Activated naive CD8-positive, alpha-beta T cell (primary cell): ENCODE results near the gene MEF2C.

Experiments
- H3K27ac Mint-ChIP-seq: one replicate; pipeline ENCODE4 v1.8.0; 2021; ENCODE audit warnings: mixed read lengths
- H3K27me3 Mint-ChIP-seq: one replicate; pipeline ENCODE4 v1.8.0; 2021; ENCODE audit warnings: mixed read lengths
- H3K36me3 Mint-ChIP-seq: one replicate; pipeline ENCODE4 v1.8.0; 2021; ENCODE audit warnings: mixed read lengths
- H3K4me1 Mint-ChIP-seq: one replicate; pipeline ENCODE4 v1.8.0; 2021; ENCODE audit warnings: low read depth, mixed read lengths
- H3K4me3 Mint-ChIP-seq: one replicate; pipeline ENCODE4 v1.8.0; 2021; ENCODE audit warnings: mild to moderate bottlenecking, mixed read lengths
- H3K9me3 Mint-ChIP-seq: one replicate; pipeline ENCODE4 v1.8.0; 2021; ENCODE audit warnings: low read depth, mixed read lengths

MEF2C gene

DNA sequence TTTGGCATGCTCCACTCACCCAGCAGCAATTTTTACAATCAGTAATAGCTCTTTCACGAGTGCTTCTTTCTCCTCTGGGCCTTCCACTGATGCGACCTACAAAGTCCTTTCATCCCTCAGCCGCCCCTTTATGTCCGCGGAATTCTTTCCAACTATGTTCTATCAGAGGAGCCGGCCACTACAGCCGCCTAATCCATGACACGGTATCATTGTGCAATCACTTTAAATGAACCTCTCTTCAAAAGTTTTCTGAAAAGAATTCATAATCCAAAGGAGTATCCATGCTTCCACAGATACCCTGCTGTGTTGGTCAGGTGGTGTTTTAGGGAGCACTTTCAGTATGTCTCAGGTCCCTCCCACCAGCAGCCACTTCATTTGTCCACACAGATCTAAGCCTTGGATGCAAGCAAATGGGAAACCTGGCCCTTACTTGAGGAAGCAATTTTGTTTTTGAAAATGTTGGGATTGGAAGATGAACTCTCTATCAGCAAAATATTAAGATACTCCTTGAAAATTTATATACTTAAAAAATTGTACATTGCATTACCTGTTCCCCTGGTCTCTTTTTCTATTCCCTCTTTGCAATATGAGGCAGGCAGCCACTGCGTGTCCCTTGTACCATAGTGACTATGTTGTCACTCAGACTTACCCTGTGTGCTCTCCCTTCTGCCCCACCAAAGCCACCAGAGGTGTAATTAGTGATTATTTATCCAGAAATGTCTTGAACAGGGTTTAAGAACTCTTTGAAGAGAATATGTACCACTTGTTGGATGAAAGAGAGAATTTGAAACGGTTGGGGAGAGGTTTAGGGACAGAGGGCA is 12.9 kb upstream of the MEF2C start:
- no peaks in the 10 kb centered on the region for H3K9me3 Mint-ChIP-seq
- H3K36me3 Mint-ChIP-seq = no peaks in the 10 kb centered on the region
- no peak overlapping the region for H3K4me3 Mint-ChIP-seq
- H3K27me3 Mint-ChIP-seq = peaks cover 10% of the 10 kb centered on the region
- H3K4me1 Mint-ChIP-seq = no peaks in the 10 kb centered on the region
- H3K27ac Mint-ChIP-seq = no peak overlapping the region

DNA sequence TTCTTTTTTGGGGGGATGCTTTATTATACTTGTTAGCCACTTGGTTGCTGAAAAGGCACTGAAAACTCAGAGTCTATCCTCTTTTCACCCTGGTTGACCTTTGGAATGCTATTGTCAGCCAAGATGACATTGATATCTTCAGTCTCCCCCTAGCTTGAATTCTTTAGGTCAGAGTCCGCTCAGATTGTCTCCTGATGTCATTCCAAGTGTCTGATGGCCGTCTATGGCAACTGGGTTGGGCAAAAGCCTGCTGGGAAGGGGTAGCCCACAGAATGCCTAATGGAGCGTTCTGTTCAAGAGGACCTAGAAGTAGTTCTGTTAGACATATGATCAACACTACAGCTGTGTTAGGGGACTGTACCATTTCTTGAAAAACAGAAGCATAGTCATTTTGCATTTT is 9.7 kb upstream of the MEF2C start:
- Mint-ChIP-seq H3K27me3 (peaks cover 22% of the 10 kb centered on the region), H3K9me3 (no peaks in the 10 kb centered on the region), H3K4me3 (no peak overlapping the region), H3K27ac (no peak overlapping the region), H3K4me1 (peaks cover 2% of the 10 kb centered on the region), H3K36me3 (no peaks in the 10 kb centered on the region)

DNA sequence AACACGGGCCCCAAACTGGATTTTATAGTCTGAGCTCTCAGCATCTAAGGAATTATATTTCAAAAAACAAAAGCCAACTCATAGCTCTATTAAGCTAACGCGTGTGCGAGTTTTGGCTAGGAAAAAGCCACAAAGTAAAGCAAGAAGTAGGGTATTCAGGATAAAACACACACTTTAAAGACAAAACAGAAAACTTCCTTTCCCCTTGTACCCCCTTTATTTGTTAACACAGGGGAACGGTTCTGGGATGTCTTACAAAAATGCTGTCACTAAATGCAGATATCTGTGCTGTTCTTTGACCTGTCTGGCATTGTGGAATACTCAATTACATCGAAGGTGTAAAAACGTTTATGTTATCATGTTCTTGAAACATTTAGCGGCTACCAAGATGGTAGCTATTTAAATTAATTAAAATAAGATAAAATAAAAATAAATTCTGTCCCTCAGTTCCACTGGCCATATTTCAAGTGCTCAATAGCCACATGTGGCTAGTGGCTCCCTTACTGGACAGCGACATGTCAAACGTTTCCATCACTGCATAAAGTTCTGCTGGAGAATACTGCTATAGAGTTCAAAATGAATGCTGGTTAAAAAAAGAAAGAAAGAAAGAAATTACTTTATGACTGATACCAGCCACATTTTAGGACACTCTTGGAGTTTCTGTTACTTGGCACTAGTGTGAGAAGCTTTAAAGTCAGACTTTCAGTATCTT is 7.2 kb upstream of the MEF2C start:
- peaks cover 26% of the 10 kb centered on the region for H3K27me3 Mint-ChIP-seq
- H3K4me1 Mint-ChIP-seq = peaks cover 2% of the 10 kb centered on the region
- no peak overlapping the region for H3K4me3 Mint-ChIP-seq
- no peaks in the 10 kb centered on the region for H3K36me3 Mint-ChIP-seq
- H3K9me3 Mint-ChIP-seq = no peaks in the 10 kb centered on the region
- no peak overlapping the region for H3K27ac Mint-ChIP-seq

DNA sequence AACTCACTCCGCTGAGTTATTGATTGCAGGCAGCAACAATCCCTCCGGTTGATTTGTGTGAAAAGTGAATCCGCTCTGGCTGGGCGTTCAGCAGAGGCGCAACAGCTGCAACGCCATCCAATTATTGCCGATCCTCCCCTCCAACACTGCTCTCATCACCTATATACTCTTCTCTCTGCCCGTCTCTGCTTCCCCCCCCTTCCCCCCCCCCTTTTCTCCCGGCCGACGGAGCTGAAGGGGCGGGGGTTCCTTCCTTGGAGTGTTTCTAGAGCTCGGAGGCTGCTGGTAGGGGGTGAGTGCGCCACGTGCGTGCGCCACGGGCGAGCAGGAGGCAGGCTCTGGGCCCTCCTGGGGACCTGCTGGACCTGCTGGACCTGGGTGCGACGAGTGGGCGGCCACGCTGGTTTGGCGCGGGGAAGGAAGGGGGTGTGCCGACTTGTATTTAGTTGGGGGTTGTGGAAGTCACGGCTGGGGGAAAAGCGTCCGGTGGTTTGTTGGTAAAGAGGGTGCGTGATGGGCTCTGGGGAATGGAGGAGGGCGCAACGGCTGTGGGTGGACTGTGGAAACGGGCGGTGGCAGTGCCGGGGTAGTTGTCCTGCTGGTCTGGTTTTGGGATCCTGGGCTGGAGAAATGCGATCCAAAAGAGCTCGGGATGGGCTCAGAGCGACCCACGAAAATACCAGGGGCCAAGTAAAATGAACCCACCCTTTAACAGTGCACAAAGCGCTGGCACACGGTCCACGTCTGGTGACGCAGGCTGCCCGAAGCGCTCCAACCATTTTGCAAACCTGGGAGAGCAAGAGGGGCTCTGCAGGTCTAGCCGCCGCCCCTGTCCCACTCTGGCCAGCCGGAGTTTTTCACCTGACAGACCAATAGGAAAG is 6.4 kb upstream of the MEF2C start:
- Mint-ChIP-seq H3K9me3 (no peaks in the 10 kb centered on the region), H3K4me1 (peaks cover 5% of the 10 kb centered on the region), H3K4me3 (peak overlapping the region; percentile 35), H3K27me3 (peaks cover 33% of the 10 kb centered on the region), H3K27ac (no peak overlapping the region), H3K36me3 (no peaks in the 10 kb centered on the region)

DNA sequence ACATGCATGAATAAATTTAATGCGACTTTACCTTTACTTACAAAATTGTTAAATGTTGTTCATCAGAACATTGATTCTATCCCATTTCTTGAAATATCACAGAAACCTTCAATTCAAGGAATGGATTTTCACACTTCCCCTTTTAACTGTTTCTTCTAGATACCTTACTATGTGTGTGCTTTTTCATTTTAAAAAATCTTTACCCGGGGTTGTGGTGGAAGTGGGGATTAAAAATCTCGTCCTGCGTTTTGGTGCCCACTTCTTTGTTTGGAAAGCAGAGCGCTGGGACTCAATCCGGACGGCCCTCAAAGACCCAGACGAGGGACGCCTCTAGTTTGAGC is 5.8 kb upstream of the MEF2C start:
- Mint-ChIP-seq H3K27me3 (peaks cover 35% of the 10 kb centered on the region), H3K4me3 (no peak overlapping the region), H3K9me3 (no peaks in the 10 kb centered on the region), H3K4me1 (peaks cover 11% of the 10 kb centered on the region), H3K27ac (no peak overlapping the region), H3K36me3 (no peaks in the 10 kb centered on the region)

DNA sequence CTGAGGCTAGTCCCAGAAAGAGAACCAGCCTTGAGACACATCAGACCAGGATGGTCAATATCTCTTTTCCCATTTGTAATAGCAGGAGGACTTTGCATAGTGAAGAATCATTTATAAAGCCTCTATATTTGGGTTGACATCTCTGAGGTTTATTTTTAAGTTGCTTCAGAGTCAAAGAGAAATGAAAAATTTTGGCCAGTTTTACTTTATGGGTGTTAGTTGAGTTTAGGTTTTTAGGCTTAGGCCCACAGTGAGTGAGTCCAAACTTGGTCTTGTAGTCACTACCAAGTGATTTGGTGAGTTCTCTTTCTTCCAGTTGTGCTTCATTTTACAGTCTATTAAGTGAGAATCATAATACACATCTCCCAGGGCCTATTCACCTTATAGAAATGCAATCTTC is 5.3 kb upstream of the MEF2C start:
- Mint-ChIP-seq H3K36me3 (no peaks in the 10 kb centered on the region), H3K9me3 (no peaks in the 10 kb centered on the region), H3K27ac (no peak overlapping the region), H3K4me3 (no peak overlapping the region), H3K27me3 (peaks cover 39% of the 10 kb centered on the region), H3K4me1 (peaks cover 15% of the 10 kb centered on the region)

DNA sequence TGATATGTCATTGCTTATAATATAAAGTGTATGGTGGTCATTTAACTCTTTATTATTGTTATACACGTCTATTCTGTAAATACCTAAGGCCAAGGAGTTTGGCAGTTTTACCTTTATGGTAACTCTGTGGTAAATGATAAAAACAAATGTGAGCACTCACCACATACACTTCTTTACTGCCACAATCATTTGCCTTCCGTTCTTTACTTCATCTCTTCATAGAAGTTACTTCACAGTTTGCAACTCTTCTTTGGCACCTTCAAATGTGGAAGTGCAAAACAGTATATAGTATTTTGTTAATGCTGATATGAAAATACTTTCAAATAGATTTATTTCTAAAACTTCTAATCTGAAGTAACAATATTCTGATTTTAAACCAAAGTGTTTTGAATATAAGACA is 4.4 kb upstream of the MEF2C start:
- Mint-ChIP-seq H3K4me3 (no peak overlapping the region), H3K27me3 (peaks cover 44% of the 10 kb centered on the region), H3K36me3 (no peaks in the 10 kb centered on the region), H3K4me1 (peaks cover 22% of the 10 kb centered on the region), H3K27ac (no peak overlapping the region), H3K9me3 (no peaks in the 10 kb centered on the region)

DNA sequence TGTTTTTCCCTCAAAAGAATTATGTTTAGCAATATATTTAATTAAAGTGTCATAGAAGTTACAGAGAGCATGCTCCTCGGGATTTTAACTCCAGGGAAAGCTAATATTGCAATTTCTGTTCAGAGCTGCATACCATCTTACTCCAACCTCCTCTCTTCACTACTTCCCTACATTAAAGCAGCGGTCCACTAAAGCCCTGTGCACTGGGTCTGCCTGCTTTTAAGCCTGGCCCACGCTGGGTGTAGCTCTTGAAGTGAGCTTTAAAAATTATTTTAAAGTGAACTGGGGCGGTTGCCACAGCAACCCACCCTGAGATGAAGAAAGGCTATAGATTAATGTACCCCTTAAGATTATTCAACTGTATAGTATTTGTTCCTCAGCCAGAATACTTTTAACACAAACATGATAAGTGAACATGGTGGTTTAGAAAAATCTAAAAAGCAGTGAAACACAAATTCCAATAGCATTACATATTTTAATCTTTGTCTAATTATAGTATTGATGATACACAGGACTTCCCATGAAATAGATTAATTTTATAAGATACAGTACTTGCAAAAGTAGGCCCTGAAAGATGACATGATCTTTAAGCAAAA is 3.9 kb upstream of the MEF2C start:
- H3K4me3 Mint-ChIP-seq = no peak overlapping the region
- H3K27me3 Mint-ChIP-seq = peaks cover 44% of the 10 kb centered on the region
- no peaks in the 10 kb centered on the region for H3K9me3 Mint-ChIP-seq
- H3K27ac Mint-ChIP-seq = no peak overlapping the region
- no peaks in the 10 kb centered on the region for H3K36me3 Mint-ChIP-seq
- H3K4me1 Mint-ChIP-seq = peaks cover 25% of the 10 kb centered on the region

DNA sequence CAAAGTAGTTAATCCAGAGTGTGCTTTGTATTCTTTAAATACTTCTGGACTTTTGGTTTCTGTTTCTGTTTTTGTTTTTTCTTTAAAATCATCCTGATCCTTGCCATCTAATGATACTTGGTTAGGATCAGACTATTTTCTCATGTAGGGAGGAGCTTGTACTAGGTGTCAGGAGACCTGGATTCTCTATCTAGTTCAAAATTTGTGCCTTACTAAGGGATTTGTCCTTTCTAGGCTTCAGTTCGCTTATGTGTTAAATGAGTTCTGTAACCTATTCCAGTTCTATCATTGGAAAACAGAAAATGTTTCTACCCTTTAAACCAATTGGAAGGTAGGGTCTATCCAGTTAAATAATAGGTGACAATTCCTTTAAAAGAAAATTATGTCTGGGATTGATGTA is 3.3 kb upstream of the MEF2C start:
- Mint-ChIP-seq H3K36me3 (no peaks in the 10 kb centered on the region), H3K4me3 (no peak overlapping the region), H3K27ac (no peak overlapping the region), H3K9me3 (no peaks in the 10 kb centered on the region), H3K4me1 (peaks cover 25% of the 10 kb centered on the region), H3K27me3 (peaks cover 44% of the 10 kb centered on the region)

DNA sequence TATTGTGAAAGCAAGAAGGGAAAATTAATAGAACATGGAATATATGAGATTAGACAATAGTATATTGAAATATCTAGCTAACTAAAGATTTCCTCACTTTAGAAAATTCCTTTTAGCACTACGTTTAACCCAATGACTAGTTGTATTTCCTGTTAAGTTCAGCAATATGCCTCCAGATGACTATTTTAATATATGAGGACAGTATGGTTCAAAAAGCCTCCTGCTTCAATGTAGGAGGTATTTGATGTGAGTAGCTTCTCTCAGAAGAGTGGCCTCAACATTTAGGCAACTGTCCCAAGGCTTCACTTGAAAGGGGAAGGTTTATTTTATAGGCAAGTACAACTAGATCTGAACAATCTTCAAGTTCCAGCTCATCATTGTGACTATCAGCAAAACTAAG is 2.0 kb upstream of the MEF2C start:
- peaks cover 38% of the 10 kb centered on the region for H3K27me3 Mint-ChIP-seq
- H3K27ac Mint-ChIP-seq = no peak overlapping the region
- no peak overlapping the region for H3K4me3 Mint-ChIP-seq
- H3K9me3 Mint-ChIP-seq = no peaks in the 10 kb centered on the region
- H3K36me3 Mint-ChIP-seq = no peaks in the 10 kb centered on the region
- H3K4me1 Mint-ChIP-seq = peaks cover 25% of the 10 kb centered on the region

DNA sequence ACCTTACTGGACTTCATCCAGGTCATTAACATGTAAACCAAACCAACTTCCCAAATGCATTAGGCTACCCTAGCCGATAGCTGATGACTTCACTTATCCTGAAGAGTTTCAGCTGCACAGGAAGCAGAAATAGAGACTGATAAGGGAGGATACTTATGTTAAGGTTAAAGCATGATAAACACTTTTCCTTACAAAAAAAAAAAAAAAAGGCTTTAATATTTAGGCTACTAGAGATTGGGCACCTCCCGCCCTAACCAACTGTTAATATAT is 1.6 kb upstream of the MEF2C start:
- Mint-ChIP-seq H3K4me1 (peaks cover 23% of the 10 kb centered on the region), H3K9me3 (no peaks in the 10 kb centered on the region), H3K27ac (no peak overlapping the region), H3K4me3 (peak overlapping the region; percentile 82), H3K36me3 (no peaks in the 10 kb centered on the region), H3K27me3 (peaks cover 41% of the 10 kb centered on the region)

DNA sequence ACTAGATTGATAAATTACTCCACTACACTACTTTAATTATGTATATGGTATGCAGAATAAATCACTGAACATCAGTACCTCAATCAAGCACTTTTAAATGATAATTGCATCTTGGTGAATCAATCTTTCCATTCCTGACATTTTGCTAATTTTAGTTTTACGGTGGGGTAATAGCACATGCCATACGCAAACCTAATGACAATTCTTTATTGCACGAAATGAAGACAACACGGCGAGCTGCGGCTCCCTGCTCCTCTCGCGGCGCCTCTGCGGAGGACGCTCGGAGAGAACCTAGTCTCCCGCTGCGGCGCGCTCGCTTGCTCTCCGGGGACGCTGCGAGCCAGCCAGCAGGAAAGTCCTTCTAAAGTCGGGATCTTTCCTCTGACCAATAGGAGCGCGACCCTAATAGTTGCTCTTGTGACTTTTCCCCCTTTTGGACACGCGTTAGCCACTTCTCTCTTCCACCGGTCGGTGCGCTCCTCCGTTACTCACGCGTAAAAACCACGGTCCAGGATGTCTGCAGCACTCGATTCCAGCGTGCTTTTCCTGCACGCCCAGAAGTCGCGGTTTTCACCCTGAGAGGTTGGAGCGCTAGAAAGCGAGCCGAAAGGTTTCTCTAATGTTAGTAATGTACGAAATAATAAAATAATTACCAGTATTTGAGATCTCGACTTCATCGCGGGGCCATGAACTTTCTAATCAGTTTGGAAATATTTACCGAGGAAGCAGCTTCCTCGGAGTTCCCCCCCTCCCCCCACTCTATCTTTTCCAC is 1.0 kb upstream of the MEF2C start:
- H3K4me3 Mint-ChIP-seq = peak overlapping the region; percentile 82
- H3K9me3 Mint-ChIP-seq = no peaks in the 10 kb centered on the region
- H3K4me1 Mint-ChIP-seq = peaks cover 23% of the 10 kb centered on the region
- no peaks in the 10 kb centered on the region for H3K36me3 Mint-ChIP-seq
- peaks cover 41% of the 10 kb centered on the region for H3K27me3 Mint-ChIP-seq
- no peak overlapping the region for H3K27ac Mint-ChIP-seq

DNA sequence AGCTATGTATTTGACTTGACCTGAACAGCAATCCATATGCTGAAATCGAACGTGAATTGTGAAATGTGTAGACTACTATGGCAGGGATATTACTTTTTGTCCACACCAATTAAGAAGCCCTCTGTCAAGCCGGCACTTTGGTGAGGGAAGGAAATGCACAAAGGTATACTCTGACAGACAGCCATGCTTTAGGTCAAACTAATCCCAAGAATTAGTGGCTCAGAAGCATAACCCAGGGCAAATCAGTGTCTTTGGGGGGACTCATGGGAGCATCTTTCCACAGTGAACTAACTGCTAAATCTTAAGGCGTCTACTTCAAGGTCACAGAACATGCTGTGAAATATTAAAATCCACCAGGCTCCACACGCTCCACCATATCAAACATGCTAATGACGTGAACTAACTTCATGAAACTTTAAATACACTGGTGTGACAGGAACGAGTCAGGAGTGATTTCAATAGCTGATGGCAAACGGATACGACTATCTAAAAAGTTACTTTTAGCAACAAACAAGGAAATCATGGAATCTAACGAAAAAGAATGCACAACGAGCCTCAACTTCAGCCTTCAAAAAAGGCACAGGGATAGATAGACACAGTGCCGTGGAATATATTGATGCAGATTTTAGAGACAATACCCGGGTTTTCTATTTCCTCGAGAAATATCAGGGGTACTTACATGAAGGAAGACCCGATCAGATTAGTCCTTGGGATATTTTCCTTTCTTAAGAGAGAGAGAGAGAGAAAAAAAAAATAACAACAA is 527 bp downstream of the MEF2C start:
- peaks cover 45% of the 10 kb centered on the region for H3K27me3 Mint-ChIP-seq

DNA sequence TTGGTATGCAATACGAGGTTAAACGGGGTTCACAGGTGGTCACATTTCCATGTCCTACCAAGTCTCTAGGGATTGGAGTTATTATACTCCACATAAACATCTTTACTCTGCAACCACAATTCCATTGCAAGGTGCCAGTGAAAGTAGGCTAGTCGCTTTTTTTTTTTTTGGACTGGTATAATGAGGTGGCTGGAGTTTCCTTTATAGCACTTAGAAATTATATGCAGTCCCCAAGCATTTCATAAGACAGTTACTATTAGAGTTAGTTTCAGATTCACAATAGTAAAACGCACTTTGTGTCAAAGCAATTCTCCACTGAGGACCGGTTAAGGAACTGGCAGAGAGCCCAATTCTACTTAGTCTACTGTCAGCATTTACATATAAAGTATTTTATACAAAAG is 1.4 kb downstream of the MEF2C start:
- Mint-ChIP-seq H3K27ac (no peak overlapping the region), H3K4me3 (no peak overlapping the region), H3K27me3 (peaks cover 45% of the 10 kb centered on the region), H3K9me3 (no peaks in the 10 kb centered on the region), H3K4me1 (peaks cover 23% of the 10 kb centered on the region), H3K36me3 (no peaks in the 10 kb centered on the region)

More for the DNA sequence above, 527 bp downstream of the MEF2C start:
- Mint-ChIP-seq H3K36me3 (no peaks in the 10 kb centered on the region), H3K27ac (no peak overlapping the region), H3K9me3 (no peaks in the 10 kb centered on the region), H3K4me1 (peaks cover 23% of the 10 kb centered on the region), H3K4me3 (peak overlapping the region; percentile 82)
